Midbrain (tissue), 1 donor: ENCODE data around the gene CROCC2.

Source experiments
- DNase-seq: peaks from one replicate; lab custom pipeline; 2025; lab: John Stamatoyannopoulos, UW

CROCC2 gene

GRCh38 chr2:240905176-240905781 is 857 bp upstream of the CROCC2 start:
- no peak for DNase-seq

GRCh38 chr2:240906911-240907590 is 915 bp downstream of the CROCC2 start:
- no peak for DNase-seq

- DNase-seq = no peak
Measured at GRCh38 chr2:240909216-240909974, 3.3 kb downstream of the CROCC2 start.

GRCh38 chr2:240911641-240912265 is 5.6 kb downstream of the CROCC2 start:
- DNase-seq = no peak

- DNase-seq = no peak
Measured at GRCh38 chr2:240912878-240913809, 7.0 kb downstream of the CROCC2 start.

GRCh38 chr2:240913810-240914644 is 7.9 kb downstream of the CROCC2 start:
- DNase-seq = peak; percentile 52

- no peak for DNase-seq
Measured at GRCh38 chr2:240914645-240915525, 8.7 kb downstream of the CROCC2 start.

- DNase-seq = no peak
Measured at GRCh38 chr2:240915526-240916341, 9.6 kb downstream of the CROCC2 start.

GRCh38 chr2:240916571-240917008 is 10.5 kb downstream of the CROCC2 start:
- no peak for DNase-seq

- no peak for DNase-seq
Measured at GRCh38 chr2:240917009-240917683, 11.0 kb downstream of the CROCC2 start.

GRCh38 chr2:240917684-240918257 is 11.6 kb downstream of the CROCC2 start:
- DNase-seq = no peak

GRCh38 chr2:240918258-240919091 is 12.3 kb downstream of the CROCC2 start:
- no peak for DNase-seq

- DNase-seq = no peak
Measured at GRCh38 chr2:240919161-240919781, 13.1 kb downstream of the CROCC2 start.

GRCh38 chr2:240919786-240920782 is 13.9 kb downstream of the CROCC2 start:
- DNase-seq = no peak

- DNase-seq = no peak
Measured at GRCh38 chr2:240920783-240921231, 14.7 kb downstream of the CROCC2 start.
